ENCODE measurements around the gene MLH3. TPM values are rescaled to one million over a fixed set of nuclear protein-coding genes. Genes with fewer than 3 reads are reported as not detected.

MLH3 gene
- 16.6 to 21.9 TPM (median 19.2 TPM) in 5 replicates for total RNA-seq (2022; extraction: Qiagen RNA extraction; ENCODE audit: low read depth)

GRCh38 chr14:75050852-75051555 is at the start of gene MLH3:
TSS of gene MLH3 (minus strand) at chr14:75051467. CDS start at chr14:75049655, 1,812 bp downstream.

DNA sequence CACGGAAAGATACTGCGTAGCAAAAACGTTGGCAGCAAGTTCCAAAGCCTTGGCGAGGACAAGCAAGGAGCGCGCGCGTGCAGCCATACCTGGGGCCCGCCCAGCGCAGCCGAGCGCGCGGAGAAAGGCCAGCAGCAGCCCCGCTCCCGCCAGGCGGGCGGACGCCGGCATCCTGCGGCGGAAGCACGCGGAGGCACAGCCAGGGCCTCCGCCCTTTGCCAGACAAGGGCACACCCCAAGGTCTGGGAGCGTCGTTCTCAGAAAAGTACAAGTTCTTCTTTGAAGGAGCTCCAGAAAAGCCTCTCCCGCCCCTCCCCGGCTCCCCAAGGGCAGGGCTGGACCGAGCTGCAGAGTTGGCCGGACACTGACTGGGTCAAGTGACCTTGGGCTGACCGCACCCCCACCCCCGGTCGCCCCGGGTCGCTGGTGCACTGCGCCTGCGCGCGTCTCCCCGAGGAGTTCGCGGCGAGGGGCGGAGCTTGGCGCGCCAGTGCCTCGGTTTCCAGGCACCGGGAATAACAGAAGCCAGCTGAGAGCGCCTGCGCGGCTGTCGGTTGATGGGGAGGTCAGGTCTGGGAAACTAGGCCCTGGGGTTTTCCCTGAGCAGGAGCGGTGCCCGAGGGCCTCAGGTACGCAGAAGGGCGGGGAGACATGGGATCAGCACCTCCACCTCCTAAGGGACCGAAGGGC is 18.0 kb upstream of the MLH3 start, which contains the start of gene ZC2HC1C:
TSS of gene ZC2HC1C (plus strand) at position 521 of the 690 bp plus-strand sequence. CDS start 933 bp downstream, outside the sequence.

GRCh38 chr14:75063491-75064204 is 12.4 kb upstream of the MLH3 start, which contains the start of gene ACYP1:
TSS of gene ACYP1 (minus strand) at chr14:75064024. CDS start at chr14:75063553, 471 bp downstream.

GRCh38 chr14:75002392-75003249 is 48.6 kb downstream of the MLH3 start, which contains the start of gene EIF2B2:
TSS of gene EIF2B2 (plus strand) at chr14:75002921. CDS start at chr14:75002991, 70 bp downstream.

Other genes starting within 250 kb of the MLH3 start
- gene PROX2, start 175.3 kb downstream of the MLH3 start, total RNA-seq (2022; extraction: Qiagen RNA extraction; ENCODE audit: low read depth), result not detected in 5 replicates
- 94.5 to 103 TPM (median 98.4 TPM) in 5 replicates for gene DLST, start 169.6 kb downstream of the MLH3 start, total RNA-seq (2022; extraction: Qiagen RNA extraction; ENCODE audit: low read depth)
- 0.27 to 0.80 TPM (median 0.49 TPM) in 5 replicates for gene RPS6KL1, start 128.2 kb downstream of the MLH3 start, total RNA-seq (2022; extraction: Qiagen RNA extraction; ENCODE audit: low read depth)
- 3.4 to 5.1 TPM (median 4.2 TPM) in 5 replicates for gene PGF, start 95.9 kb downstream of the MLH3 start, total RNA-seq (2022; extraction: Qiagen RNA extraction; ENCODE audit: low read depth)
- 74.0 to 78.7 TPM (median 77.3 TPM) in 5 replicates for gene EIF2B2, start 48.5 kb downstream of the MLH3 start, total RNA-seq (2022; extraction: Qiagen RNA extraction; ENCODE audit: low read depth)
- gene ACYP1, start 12.6 kb upstream of the MLH3 start, total RNA-seq (2022; extraction: Qiagen RNA extraction; ENCODE audit: low read depth), result 21.4 to 30.5 TPM (median 25.7 TPM) in 5 replicates
- 4.3 to 6.0 TPM (median 5.5 TPM) in 5 replicates for gene ZC2HC1C, start 18.2 kb upstream of the MLH3 start, total RNA-seq (2022; extraction: Qiagen RNA extraction; ENCODE audit: low read depth)
- 27.7 to 34.1 TPM (median 32.4 TPM) in 5 replicates for gene NEK9, start 75.6 kb upstream of the MLH3 start, total RNA-seq (2022; extraction: Qiagen RNA extraction; ENCODE audit: low read depth)
- 247 to 315 TPM (median 274 TPM) in 5 replicates for gene TMED10, start 125.1 kb upstream of the MLH3 start, total RNA-seq (2022; extraction: Qiagen RNA extraction; ENCODE audit: low read depth)
- 7.7 to 11.6 TPM (median 9.4 TPM) in 5 replicates for gene FOS, start 227.4 kb upstream of the MLH3 start, total RNA-seq (2022; extraction: Qiagen RNA extraction; ENCODE audit: low read depth)

Measured in A549 treated with GW870086 at 1 μM for 4 hours (cell line).